Inflammatory macrophage treated with lipopolysaccharide for 1 hour (primary cell): ENCODE data around the gene RFX2.
"Not testable (repeated sequence)": the region's sequence is repeated elsewhere in the genome, so short reads cannot be mapped to it uniquely, and the experiment has no call there.

Experiments used
- DNase-seq, 2 donors: peaks; one replicate each; pipeline ENCODE4 v3.0.0-alpha.2; 2020 to 2022

RFX2 gene

GRCh38 chr19:6073858-6074708 is 36.2 kb downstream of the RFX2 start:
- DNase-seq: no peak

- DNase-seq: not testable (repeated sequence)
These were observed 37.1 kb downstream of the RFX2 start for GRCh38 chr19:6073233-6073632.

DNA sequence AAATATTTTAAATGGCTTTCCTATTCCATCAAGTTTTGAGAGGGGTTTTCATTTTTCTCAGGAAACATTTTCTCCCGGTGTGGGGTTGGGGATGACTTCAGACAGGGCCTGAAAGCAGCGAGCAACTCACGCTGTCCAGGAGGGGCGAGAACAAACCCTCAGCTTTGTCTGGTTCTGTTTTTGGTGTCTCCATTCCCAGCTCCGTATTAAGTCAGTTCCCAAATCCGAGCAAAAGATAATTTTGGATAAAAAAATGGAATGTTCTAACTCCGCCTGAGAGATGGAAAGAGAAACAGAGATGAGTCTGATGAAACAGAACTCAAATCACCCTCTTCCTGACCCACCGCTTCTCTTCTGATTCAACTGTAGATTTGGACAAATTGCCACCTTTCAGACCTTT is 38.4 kb downstream of the RFX2 start:
- no peak for DNase-seq

- no peak for DNase-seq
These were observed 39.4 kb downstream of the RFX2 start for GRCh38 chr19:6070720-6071485.

DNA sequence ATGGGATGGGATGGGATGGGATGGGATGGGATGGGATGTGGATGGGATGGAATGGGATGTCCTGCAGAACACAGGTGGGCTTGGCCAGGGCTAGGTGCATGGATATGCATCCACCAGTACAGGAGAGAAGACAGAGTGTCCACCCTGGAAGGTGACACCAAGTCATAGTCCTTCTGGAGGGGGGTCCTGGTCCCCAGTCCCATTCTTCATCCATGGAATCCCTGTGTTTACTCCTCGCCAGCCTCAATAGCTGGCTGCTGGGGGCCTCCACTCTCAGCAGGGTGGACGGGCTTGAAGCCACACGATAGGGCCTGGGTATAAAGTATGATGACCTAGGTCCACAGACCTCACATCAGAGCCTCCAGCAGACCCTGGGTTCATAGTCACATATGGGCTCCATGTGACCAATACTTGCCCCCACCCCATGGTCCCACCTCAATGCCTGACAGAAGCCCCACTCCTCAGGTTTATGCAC is 40.1 kb downstream of the RFX2 start:
- no peak for DNase-seq

DNA sequence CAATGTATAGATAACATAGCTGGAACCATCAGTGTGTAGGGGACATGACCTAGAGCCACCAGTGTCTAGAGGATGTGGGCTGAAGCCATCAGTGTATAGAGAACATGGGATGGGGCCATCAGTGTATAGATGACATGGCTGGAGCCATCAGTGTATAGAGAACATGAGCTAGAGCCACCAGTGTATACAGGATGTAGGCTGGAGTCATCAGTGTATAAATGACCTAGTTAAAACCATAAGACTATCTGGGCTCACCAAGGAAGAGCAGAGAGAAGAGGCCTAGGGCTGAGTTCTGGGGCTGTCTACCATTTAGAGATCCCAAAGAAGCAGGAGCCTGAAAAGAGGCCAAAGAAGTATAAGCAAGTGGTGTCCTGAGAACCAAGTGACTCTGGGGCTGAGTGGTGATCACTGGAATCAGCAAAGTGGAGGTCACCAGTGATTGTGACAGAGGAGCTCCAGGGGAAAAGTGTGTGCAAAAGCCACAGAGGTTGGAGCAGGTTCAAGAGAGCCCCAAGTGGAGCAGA is 41.0 kb downstream of the RFX2 start:
- no peak for DNase-seq

DNA sequence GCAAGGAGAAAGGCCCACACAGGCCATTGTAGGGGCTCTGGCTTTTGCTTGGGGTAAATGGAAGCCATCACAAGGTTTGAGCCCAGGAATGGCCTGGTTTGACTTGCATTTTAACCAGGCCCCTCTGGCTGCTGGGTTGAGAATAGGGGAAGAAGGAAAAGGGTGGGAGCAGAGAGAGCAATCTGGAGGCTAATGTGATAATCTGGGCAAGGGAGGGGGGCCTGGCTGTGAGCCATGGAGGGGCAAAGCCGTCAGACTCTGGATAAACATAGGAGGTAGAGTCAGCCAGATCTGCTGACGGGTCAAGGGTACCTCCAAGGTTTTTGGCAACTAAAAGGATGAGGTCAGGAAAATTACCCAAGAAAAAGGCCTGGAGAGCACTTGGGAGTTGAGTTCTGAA is 41.6 kb downstream of the RFX2 start:
- DNase-seq: no peak

GRCh38 chr19:6067975-6068374 is 42.3 kb downstream of the RFX2 start:
- DNase-seq: no peak

- DNase-seq: peak; percentile 84 to 86
These were observed 43.3 kb downstream of the RFX2 start for GRCh38 chr19:6066661-6067646.

GRCh38 chr19:6065685-6066374 is 44.5 kb downstream of the RFX2 start:
- peak; percentile 78 to 83 for DNase-seq

DNA sequence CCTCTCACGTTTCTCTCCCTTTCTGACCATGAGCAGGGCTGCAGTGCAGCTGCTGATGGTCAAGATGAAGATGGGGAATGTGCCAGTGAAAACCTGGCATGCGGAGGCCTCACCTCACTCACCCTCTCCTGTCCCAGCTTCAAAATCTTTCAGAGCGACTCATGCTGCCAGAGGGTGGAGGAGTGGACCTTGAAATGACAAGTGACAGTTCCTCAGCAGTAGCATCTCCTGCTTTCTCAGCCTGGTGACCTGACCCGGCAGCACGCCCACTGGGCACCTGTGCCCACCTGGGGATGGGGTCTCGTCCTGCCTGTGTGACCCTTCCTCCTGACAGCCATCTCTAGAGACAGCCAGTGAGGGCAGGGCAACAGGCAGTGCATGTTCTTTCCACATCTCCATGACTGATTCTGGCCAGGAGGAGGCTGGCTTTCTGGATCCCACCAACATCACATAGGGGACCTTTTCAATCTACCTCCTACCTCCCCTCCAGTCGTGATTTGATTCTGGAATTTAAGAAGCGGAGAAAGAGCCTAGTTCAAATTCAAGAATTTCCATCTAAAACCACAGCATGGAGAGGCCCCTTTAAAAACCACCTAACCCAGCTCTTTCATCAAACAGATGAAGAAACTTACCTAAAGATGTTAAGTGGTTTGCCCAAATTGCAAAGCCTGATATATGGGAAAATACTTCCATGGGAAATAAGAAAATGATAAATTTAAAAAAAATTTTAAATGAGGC is 45.8 kb downstream of the RFX2 start:
- DNase-seq: no peak

- DNase-seq: no peak
These were observed 46.5 kb downstream of the RFX2 start for GRCh38 chr19:6063576-6064335.

DNA sequence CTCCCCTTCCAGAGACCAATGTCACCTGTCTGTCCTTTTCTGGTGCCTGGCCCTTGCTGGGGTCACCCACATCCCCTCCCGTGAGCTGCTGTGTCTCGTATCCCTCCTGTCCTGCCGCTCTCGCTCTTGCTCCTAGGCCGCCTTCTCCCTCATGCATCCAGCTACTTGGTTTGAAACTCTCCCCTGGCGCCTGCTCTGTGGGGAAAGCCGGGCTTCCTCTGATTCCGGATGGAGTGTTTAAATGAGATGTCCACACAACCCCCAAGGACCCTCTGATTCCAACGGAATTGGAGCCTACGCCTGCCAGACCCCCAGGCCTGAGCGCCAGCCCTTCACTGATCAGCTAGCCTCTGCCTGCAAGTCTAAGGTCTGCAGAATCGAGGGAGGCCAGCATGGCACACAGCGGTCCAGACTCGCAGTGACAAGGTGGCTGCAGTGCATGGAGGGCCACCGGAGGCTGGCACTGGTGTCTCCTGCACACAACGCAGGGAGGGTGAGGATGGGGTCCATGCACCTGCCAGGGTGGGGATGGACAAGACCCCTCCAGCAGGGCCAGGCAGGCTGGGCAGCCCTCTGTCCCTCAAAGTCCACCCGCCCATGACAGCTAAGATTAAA is 47.2 kb downstream of the RFX2 start:
- DNase-seq: no peak

GRCh38 chr19:6062274-6062673 is 48.0 kb downstream of the RFX2 start:
- peak; percentile 72 to 88 for DNase-seq

- DNase-seq: no peak
These were observed 48.7 kb downstream of the RFX2 start for GRCh38 chr19:6061376-6062130.

DNA sequence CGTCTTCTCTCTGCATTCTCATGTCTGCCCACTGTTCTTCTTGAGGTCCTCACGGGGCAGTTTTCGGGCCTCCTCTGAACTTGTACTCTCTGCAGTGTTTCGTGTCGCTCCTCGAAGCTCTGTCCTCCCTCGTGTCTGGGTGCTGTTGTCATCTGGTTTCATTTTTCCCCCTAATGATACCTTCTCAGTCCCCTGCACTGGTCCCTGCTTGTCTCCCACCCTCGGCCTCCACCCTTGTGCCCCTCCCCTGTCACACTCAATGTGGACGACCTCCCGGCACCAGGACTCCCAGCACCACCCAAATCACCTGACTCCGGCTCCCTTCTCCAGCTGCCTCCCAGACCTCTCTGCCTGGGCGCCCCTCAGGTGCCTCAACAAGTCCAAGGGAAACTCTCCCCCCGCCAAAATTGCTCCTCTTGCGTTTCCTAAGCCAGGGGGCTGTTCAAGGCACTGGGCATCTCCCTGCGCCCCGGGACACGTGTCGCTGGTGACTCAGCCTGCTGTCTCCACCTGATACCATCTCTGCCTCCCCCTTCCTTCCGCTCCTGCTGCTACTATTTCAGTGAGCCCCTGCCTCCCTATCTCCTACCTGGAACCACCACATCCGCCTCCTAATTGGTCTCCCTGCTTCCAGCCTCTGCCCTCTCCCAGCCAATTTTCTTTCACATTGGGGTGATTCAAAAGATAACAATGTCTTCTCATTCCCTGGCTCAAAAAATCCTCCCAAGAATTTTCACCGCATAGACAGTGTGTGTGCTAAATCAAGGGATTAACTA is 49.5 kb downstream of the RFX2 start:
- no peak for DNase-seq

DNA sequence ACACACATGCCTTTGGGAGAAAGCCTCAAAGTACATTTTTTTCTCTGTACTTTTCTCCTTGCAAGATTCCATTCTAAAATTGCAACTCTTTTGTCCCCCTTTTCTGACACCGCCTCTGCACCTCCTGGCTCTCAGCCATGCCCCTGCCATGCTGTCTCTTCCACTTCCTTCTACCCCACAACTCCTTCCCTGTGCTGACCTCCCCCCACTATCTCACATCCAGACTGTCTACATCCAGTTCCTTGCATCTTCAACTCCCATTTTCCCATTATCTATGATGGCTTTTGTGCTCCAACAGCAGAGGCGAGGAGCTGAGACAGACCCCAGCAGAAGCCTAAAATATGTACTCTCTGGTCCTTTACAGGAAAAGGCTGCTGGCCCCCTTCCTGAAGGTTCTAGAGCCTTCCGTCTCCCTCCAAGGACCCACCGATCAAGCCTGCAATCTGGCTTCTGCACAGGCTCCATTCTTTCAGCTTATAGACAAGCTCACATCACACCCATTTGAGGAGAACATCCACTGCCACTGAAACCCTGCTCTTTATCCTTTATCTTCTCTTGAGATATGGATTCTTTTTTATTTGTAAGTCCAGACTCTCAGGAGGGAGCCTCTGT is 50.2 kb downstream of the RFX2 start:
- DNase-seq: no peak
